ENCODE measurements around the gene PPM1H.

PPM1H gene

DNA sequence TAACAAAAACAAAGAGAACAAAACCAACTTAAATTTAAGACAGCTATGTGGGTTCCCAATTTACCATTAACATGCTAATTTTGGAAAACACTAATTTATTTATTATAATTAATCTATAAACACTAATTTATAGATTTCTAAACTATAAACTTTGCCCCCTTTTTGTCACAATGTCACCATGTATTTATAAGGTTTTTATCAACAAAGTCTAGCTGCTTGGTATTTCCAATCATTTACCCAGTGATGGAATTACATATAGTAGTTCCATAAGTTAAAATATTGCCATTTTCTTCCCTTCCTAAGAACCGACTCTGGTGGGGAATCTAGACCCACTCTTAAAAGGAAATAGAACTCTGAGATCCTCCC lies 140.7 kb downstream of the PPM1H start:
- no peak overlapping the region for H3K4me3 ChIP-seq (ENCODE audit: low read length)
- DNase-seq (ENCODE audit: low read depth), result no peak
- TF ChIP-seq, protein P1, sequence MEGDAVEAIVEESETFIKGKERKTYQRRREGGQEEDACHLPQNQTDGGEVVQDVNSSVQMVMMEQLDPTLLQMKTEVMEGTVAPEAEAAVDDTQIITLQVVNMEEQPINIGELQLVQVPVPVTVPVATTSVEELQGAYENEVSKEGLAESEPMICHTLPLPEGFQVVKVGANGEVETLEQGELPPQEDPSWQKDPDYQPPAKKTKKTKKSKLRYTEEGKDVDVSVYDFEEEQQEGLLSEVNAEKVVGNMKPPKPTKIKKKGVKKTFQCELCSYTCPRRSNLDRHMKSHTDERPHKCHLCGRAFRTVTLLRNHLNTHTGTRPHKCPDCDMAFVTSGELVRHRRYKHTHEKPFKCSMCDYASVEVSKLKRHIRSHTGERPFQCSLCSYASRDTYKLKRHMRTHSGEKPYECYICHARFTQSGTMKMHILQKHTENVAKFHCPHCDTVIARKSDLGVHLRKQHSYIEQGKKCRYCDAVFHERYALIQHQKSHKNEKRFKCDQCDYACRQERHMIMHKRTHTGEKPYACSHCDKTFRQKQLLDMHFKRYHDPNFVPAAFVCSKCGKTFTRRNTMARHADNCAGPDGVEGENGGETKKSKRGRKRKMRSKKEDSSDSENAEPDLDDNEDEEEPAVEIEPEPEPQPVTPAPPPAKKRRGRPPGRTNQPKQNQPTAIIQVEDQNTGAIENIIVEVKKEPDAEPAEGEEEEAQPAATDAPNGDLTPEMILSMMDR (IDR thresholded peaks at IDR 0.05; ENCODE audit: insufficient read depth, low read depth, low read length, missing control alignments), result no peak

DNA sequence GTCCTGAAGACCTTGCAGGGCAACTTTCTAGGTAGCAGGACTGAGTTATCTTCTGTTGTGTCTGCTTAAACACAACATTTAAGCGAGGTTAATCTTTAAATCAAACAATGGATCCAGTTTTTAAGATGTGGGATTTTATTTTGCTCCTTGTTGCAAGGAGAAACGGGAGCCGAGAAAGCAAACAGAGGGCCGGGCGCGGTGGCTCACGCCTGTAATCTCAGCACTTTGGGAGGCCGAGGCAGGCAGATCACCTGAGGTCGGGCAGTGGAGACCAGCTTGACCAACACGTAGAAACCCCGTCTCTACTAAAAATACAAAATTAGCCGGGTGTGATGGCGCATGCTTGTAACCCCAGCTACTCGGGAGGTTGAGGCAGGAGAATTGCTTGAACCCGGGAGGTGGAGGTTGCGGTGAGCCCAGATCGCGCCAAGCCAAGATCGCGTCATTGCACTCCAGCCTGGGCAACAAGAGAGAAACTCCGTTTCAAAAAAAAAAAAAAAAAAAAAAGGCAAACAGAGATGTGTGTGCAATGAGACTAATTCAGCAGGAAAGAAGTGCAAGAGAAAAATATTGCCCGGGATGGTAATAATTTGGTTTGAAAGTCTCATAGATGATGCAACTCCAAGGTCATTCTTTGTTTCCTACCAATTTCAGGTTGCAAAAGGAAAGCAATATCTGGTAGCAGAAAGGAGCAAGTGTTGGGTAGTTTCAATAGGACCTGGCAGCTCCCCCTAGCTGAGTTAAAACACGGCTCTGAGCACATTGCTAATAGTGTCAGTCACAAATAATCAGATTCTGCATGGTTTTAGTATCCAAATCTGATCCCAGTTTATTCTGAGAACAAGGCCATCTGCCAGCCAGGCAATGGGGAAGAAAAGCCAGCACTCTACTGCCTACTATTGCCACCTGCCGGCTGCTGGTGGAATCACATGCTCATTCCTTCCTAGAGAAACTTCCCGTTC lies 141.4 kb downstream of the PPM1H start:
- TF ChIP-seq, protein P1 (IDR thresholded peaks at IDR 0.05; ENCODE audit: insufficient read depth, low read depth, low read length, missing control alignments), result peak; percentile 98
- DNase-seq (ENCODE audit: low read depth), result peak; percentile 74
- no peak overlapping the region for H3K4me3 ChIP-seq (ENCODE audit: low read length)

DNA sequence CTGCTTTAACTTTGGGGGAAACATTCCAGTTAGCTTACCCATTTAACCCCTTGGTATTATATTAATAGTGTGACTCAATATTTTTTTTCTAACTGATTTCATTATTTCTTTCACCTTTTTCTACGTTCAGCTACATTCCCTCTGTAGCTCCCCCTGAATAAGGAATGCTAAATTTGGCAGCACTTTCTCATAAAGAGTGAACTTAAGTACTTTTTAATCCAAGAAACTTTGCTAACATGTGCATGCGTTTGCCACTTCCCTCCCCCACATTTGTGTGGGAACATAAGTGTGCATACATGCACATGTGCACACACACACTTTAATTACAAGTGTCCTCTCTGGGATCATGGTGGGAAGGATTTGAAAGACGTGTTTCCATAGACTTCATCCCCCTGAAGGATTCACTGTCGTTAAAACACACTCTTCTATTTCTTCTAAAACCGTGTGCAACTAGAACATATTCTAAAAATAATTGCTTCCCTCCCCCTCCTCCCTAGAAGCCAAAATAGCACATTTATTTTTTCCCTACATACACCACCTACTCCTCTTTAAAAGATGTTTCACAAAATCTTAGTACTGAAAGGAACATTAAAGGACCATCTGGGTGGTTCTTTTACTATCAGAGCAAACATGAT lies 142.6 kb downstream of the PPM1H start:
- no peak overlapping the region for H3K4me3 ChIP-seq (ENCODE audit: low read length)
- DNase-seq (ENCODE audit: low read depth), result no peak
- TF ChIP-seq, protein P1 (IDR thresholded peaks at IDR 0.05; ENCODE audit: insufficient read depth, low read depth, low read length, missing control alignments), result no peak

DNA sequence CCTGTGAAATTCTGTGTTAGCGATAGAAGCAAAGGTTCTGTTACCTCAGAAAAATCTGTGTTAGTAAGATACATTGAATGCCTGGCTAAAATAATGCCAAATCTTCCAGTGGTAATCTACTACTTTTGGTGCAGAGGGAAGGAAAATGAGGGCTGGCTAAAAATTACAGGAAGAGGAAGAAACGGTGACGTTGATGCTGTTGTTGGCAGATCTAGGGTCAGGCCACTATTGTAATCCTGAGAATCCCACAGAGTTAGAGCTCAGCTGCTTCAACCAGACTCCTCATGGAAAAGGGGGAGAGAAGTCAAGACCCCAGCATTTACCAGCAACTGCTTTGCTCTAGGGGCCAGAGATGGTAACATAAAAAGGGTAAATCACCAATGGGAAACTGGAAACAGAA lies 145.1 kb downstream of the PPM1H start:
- no peak overlapping the region for H3K4me3 ChIP-seq (ENCODE audit: low read length)
- DNase-seq (ENCODE audit: low read depth), result no peak
- TF ChIP-seq, protein P1 (IDR thresholded peaks at IDR 0.05; ENCODE audit: insufficient read depth, low read depth, low read length, missing control alignments), result no peak

DNA sequence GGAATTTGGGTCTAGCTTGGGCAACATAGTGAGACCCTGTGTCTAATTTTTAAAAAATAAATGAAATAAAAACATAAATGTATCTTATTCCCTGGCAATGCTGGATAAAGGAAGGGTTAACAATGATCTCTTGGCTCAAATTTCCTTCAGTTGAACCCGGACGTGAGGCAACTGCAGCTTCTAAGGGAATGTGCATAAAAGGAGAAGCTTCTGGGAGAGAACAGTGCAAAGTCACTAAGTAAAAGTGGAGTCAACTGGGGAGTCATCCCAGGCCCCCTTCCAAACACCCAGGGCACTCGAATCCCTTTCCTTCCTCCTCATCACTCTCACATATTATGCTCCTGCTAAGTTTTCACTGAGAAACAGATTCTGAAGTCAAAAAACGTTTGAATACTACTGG lies 147.3 kb downstream of the PPM1H start:
- no peak for DNase-seq (ENCODE audit: low read depth)
- TF ChIP-seq, protein P1 (IDR thresholded peaks at IDR 0.05; ENCODE audit: insufficient read depth, low read depth, low read length, missing control alignments), result no peak
- H3K4me3 ChIP-seq (ENCODE audit: low read length), result no peak overlapping the region

DNA sequence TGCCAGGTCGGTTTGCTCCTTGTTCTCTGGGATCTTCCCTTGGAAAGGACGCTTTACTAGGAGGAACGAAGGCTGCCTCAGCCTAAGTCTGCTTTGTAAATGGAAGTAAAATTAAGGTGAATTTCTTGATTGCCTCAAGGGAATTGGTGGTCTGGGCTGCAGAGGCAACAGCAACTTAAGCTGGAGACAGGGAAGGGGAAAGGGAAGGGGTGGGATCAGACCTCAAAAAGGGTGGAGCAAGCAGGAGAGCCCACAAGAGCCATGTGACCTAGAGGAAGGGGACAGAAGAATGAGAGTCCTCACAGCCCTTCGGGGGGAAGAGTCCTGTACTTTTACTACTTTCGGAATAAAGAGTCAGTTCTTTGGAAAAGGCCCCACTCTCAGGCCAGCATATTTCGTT lies 147.9 kb downstream of the PPM1H start:
- TF ChIP-seq, protein P1 (IDR thresholded peaks at IDR 0.05; ENCODE audit: insufficient read depth, low read depth, low read length, missing control alignments), result no peak
- DNase-seq (ENCODE audit: low read depth), result no peak
- no peak overlapping the region for H3K4me3 ChIP-seq (ENCODE audit: low read length)

Measured in epithelial cell of esophagus (primary cell).